ENCODE results near the gene C10orf88. TPM values are rescaled to one million over a fixed set of nuclear protein-coding genes. Genes with fewer than 3 reads are reported as not detected.

The C10orf88 gene
- total and polyA plus RNA-seq, 2 of the 8 experiments (the other 6 are each of a cell fraction or from before 2014, with no cell fraction given) = 3.2 to 11.0 TPM

GRCh38 chr10:122949296-122949695 lies 4.7 kb downstream of the C10orf88 start:
- Histone ChIP-seq H3K56ac (replicated peaks; ENCODE audit: insufficient read length, low read depth, low read length) (no peak overlapping the region), H3K9me3 (ENCODE audit: insufficient read depth in 2 of 2, low read depth in 1 of 2, low read length in 1 of 2) (no peaks in the 10 kb centered on the region; a peak in 1 of 4 replicates), H3K14ac (ENCODE audit: insufficient read length) (no peak overlapping the region), H3K4me3 (ENCODE audit: extremely low read depth in 1 of 4, insufficient read depth in 2 of 4, low read depth in 3 of 4, low read length in 4 of 4) (no peak overlapping the region), H2BK20ac (ENCODE audit: low read length) (no peak overlapping the region), H2BK15ac (ENCODE audit: low read length) (no peak overlapping the region), H3K18ac (ENCODE audit: extremely low read depth, low read length) (no peak overlapping the region), H4K8ac (ENCODE audit: extremely low read depth, insufficient read depth, low read length) (no peak overlapping the region), H4K5ac (ENCODE audit: insufficient read length, low read depth, low read length) (no peak overlapping the region), H3K27me3 (replicated peaks in 1 of 4; ENCODE audit: control insufficient read depth in 3 of 4, extremely low read depth in 1 of 4, insufficient read depth in 3 of 4, low read length in 3 of 4) (peaks cover 0 to under 1% (median under 1%) of the 10 kb centered on the region in 4 experiments; a peak in 4 of 7 replicates), H2AFZ (ENCODE audit: low read length) (no peak overlapping the region), H2AK5ac (ENCODE audit: low read depth, low read length) (no peak overlapping the region), H4K20me1 (replicated peaks in 1 of 2; ENCODE audit: control insufficient read depth in 1 of 2, insufficient read depth in 2 of 2, low read length in 2 of 2) (peaks cover 0 to 1% of the 10 kb centered on the region in 2 experiments), H3K9ac (replicated peaks in 1 of 4; ENCODE audit: extremely low read depth in 1 of 4, low read depth in 3 of 4, low read length in 3 of 4) (no peak overlapping the region), H3K23ac (ENCODE audit: insufficient read length) (no peak overlapping the region), H2BK5ac (ENCODE audit: low read depth, low read length) (no peak overlapping the region), H2BK12ac (ENCODE audit: low read depth, low read length) (no peak overlapping the region), H3K36me3 (ENCODE audit: control insufficient read depth in 2 of 4, insufficient read depth in 4 of 4, low read length in 3 of 4) (peaks cover 2 to 28% (median 11%) of the 10 kb centered on the region in 4 experiments), H3K4me2 (ENCODE audit: insufficient read depth in 1 of 2, low read depth in 2 of 2, low read length in 2 of 2) (no peak overlapping the region), H4K91ac (replicated peaks; ENCODE audit: insufficient read length, low read length) (no peak overlapping the region), H3K27ac (ENCODE audit: low read depth, low read length) (no peak overlapping the region), H3K4me1 (replicated peaks in 1 of 4; ENCODE audit: control insufficient read depth in 3 of 4, insufficient read depth in 4 of 4, low read length in 3 of 4) (peaks cover 0 to under 1% (median 0%) of the 10 kb centered on the region in 4 experiments; a peak in 1 of 7 replicates), H3K4ac (replicated peaks; ENCODE audit: insufficient read length, low read depth, low read length) (no peak overlapping the region), H2BK120ac (replicated peaks; ENCODE audit: low read depth, low read length) (no peak overlapping the region), H3K23me2 (ENCODE audit: low read depth, low read length) (peaks cover 4% of the 10 kb centered on the region; the same call in 1 of the 2 replicates), H3K79me1 (ENCODE audit: low read depth, low read length) (no peaks in the 10 kb centered on the region), H3K79me2 (ENCODE audit: control insufficient read depth in 1 of 2, insufficient read depth in 2 of 2, low read length in 2 of 2) (peaks cover 0 to 9% of the 10 kb centered on the region in 2 experiments; a peak in 1 of 4 replicates)
- DNase-seq (ENCODE audit: low read depth in 1 of 2, low spot score in 2 of 2) (no peak), FAIRE-seq (no peak)
- POLR2A ChIA-PET (ENCODE audit: partially characterized antibody) = no interaction called here
- CTCF ChIA-PET (ENCODE audit: partially characterized antibody) = no interaction called here
- TF ChIP-seq ATF3 (IDR thresholded peaks at IDR 0.05; ENCODE audit: insufficient read depth, low read depth, low read length) (no peak), RBBP5 (IDR thresholded peaks at IDR 0.05; ENCODE audit: borderline replicate concordance, low read depth, low read length) (no peak), CBX8 (IDR thresholded peaks at IDR 0.05; ENCODE audit: borderline replicate concordance, low read depth, low read length) (no peak), MAFK (IDR thresholded peaks at IDR 0.05; ENCODE audit: low read depth, low read length) (no peak), SP4 (IDR thresholded peaks at IDR 0.05; ENCODE audit: low read length) (no peak), ZNF274 (IDR thresholded peaks at IDR 0.05; ENCODE audit: borderline replicate concordance, extremely low read depth, low read length) (no peak)
- WGBS, 2 experiments (ENCODE audit: extremely low coverage in 1 of 2, insufficient coverage in 1 of 2, insufficient read length in 1 of 2, insufficient replicate concordance in 2 of 2, low coverage in 1 of 2, low lambda C conversion rate in 2 of 2, missing lambda C conversion rate in 1 of 2) = 97% methylated on average over 3 of the region's 3 CpGs; no CpG with 5 or more reads in 1 of the 2 experiments
